Breast epithelium (tissue), 3 donors: ENCODE measurements around the gene MRPS33.

ENCODE experiments used
- POLR2A ChIP-seq: fragments of 450-650 bp; IDR thresholded peaks from one replicate; pipeline ENCODE4 v1.6.1; 2016; ENCODE audit warnings: antibody characterized with exemption, mild to moderate bottlenecking, moderate library complexity
- TF ChIP-seq, protein P1 (sequence below), 3 donors: fragments of 450-650 bp; IDR thresholded peaks; one replicate each; pipeline ENCODE4 v1.5.1; 2016 to 2017; ENCODE audit warnings: antibody characterized with exemption in 3 of 3, mild to moderate bottlenecking in 3 of 3, moderate library complexity in 3 of 3

DNA sequence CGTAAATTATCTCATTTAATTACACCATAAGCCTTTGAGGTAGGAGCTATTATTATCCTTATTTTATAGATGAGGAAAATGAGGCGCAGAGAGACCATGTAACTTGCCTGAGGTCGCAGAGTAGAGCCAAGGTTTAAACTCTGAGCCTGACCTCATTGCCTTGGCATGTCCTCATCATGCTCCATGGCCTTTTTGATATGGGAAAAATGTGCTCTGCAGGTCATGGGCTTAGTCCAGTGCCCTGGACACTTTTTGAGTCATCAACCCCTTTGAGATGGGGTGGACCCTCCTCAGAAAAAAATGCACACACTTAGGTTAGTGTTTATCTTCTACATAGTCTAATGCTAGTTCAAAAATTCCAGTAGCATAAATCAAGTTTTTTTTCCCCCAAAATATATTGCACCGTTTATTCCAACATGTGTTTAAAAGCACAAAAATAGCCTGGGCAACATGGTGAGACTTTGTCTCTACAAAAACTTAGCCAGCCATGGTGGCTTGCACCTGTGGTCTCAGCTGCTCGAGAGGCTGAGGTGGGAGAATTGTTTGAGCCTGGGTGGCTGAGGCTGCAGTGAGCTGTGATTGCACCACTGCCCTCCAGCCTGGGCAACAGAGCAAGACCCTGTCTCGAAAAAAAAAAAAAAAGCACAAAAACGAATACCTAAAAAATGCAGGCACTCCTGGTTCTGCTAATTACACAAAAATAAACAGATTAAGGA is 30.5 kb upstream of the MRPS33 start:
- TF ChIP-seq, protein P1, sequence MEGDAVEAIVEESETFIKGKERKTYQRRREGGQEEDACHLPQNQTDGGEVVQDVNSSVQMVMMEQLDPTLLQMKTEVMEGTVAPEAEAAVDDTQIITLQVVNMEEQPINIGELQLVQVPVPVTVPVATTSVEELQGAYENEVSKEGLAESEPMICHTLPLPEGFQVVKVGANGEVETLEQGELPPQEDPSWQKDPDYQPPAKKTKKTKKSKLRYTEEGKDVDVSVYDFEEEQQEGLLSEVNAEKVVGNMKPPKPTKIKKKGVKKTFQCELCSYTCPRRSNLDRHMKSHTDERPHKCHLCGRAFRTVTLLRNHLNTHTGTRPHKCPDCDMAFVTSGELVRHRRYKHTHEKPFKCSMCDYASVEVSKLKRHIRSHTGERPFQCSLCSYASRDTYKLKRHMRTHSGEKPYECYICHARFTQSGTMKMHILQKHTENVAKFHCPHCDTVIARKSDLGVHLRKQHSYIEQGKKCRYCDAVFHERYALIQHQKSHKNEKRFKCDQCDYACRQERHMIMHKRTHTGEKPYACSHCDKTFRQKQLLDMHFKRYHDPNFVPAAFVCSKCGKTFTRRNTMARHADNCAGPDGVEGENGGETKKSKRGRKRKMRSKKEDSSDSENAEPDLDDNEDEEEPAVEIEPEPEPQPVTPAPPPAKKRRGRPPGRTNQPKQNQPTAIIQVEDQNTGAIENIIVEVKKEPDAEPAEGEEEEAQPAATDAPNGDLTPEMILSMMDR (IDR thresholded peaks at IDR 0.05), result no peak
- TF ChIP-seq POLR2A, result no peak
